T1000 (cell line): ENCODE data around the gene SZT2.

Experiments
- DNase-seq: peaks from one replicate; lab custom pipeline; 2025; ENCODE audit warnings: mixed read lengths; lab: John Stamatoyannopoulos, UW

The SZT2 gene

DNA sequence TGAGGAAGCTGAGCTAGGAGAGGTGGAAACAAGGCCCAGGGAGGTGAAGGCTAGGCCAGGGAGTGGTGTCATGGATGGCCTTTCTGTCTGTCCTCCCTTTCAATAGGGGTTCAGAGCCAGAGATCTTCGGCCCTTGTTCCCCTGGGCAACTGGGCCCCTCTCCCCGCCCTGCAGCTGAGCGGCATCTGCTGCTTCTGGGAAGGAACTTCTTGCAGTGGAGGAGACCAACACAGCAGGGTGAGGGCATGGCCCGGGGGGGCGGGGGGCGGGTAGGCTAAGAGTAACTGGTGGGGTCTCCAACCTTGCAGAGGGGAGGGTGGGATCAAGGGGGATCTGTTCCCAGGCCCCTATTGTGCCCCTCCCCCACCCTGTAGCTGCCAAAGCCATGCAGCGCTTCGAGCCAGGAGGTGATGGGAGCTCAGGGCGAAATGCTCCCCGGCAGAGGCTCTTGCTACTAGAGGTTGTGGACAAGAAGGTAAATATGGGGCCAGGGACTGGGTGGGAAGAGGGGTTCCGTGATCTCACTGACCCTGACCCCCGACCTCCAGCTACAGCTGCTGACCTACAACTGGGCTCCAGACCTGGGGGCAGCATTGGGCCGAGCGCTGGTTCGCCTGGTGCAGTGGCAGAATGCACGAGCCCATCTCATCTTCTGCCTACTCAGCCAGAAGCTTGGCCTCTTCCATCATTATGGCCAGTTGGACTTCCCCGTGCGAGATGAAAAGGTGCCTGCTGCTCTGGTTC is 52.4 kb downstream of the SZT2 start:
- DNase-seq: no peak

- DNase-seq: no peak
These were observed 53.1 kb downstream of the SZT2 start for GRCh38 chr1:43442756-43443155.

- no peak for DNase-seq
These were observed 53.7 kb downstream of the SZT2 start for GRCh38 chr1:43443197-43443946.

- DNase-seq: no peak
These were observed 54.6 kb downstream of the SZT2 start for GRCh38 chr1:43444151-43444828.

GRCh38 chr1:43444836-43445235 is 55.1 kb downstream of the SZT2 start:
- DNase-seq: no peak

DNA sequence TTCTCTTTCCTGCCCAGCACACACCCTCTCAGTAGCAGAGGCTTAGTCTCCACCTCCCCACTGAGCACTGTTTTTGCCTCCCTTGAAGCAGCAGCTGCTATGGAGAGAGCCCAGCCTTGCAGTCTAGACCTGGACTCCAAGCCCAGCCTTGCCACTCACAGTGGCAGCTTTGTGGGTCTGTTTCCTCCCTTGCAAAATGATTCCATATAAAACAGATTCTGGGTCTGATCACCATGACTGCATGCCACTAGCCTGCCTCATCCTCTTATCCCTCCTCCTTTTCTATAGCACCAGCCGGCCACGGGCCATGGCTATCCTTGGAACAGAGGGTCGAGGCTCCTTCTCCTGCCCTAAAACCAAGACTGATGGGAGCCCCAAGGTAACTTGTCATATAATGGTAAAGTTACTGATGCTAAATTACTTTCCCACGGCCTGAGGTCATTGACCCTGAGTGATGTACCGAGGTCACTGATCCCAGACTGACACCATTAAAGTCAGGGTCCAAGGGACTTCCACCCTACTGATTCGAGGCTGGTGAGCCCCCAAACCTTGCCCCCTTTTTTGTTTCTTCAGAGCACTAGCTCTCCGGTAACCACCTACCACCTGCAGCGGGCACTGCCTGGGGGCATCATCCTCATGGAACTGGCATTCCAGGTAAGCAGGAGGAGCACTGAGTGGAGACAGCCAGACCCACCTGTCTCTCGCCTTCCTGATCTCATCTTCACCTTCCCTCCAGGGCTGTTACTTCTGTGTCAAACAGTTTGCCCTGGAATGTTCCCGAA is 56.1 kb downstream of the SZT2 start:
- no peak for DNase-seq

DNA sequence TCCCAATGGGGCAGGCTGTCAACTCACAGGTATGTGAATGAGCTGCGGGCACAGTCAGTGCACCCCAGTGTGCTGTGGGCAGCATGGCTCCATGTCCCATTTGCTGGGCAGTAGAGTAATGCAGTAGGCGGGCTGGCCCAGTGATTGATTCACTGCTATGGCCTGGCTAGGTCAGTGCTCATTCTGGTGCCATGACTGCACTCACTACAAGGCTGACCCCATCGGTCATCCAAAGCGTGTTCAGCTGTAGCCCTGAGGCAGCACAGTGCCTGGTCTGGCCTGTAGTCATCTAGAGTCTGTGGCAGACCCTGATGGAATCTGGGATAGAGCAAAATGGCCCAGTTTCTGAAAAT is 56.7 kb downstream of the SZT2 start:
- DNase-seq: no peak

DNA sequence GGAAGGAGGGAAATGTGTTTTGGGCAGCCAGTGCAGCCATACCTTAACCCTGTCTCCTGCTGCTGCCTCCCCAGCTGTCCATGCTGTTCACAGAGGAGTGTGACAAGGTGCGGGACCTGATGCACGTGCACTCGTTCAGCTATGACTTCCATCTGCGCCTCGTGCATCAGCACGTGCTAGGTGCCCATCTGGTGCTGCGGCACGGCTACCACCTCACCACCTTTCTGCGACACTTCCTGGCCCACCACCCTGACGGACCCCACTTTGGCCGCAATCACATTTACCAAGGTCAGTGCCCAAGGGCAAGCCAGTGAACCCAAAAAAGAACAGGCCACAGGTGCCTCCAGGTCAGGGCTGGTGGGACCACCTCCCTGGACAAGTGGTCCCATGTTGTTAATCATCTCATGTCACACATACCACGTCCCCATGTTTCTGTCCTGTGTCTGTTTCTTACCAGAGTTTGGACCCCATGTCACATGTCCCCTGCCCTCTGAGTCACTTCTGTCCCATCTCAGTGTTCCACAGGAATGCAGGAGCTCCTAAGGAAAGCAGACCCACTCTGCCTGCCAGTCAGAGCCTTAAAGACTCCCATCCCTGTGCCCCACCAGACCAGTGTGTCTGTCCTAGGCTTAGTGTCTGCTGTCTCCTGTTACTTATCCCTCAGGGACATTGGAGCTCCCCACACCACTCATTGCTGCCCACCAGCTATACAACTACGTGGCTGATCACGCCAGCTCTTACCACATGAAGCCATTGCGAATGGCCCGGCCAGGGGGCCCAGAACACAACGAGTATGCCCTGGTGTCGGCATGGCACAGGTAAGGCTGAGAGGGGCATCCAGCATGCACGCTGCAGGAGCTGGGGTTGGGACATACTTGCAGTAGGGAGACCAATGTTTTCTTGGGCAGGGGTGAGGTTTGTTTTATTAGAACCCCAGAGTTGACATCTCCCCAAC is 57.5 kb downstream of the SZT2 start:
- DNase-seq: no peak

- DNase-seq: no peak
These were observed 58.4 kb downstream of the SZT2 start for GRCh38 chr1:43447891-43448708.

GRCh38 chr1:43448955-43449707 is 59.4 kb downstream of the SZT2 start:
- no peak for DNase-seq

- DNase-seq: no peak
These were observed 60.0 kb downstream of the SZT2 start for GRCh38 chr1:43449708-43450069.

- DNase-seq: no peak
These were observed 60.7 kb downstream of the SZT2 start for GRCh38 chr1:43450251-43450941.

GRCh38 chr1:43451157-43451591 is 61.5 kb downstream of the SZT2 start:
- no peak for DNase-seq

DNA sequence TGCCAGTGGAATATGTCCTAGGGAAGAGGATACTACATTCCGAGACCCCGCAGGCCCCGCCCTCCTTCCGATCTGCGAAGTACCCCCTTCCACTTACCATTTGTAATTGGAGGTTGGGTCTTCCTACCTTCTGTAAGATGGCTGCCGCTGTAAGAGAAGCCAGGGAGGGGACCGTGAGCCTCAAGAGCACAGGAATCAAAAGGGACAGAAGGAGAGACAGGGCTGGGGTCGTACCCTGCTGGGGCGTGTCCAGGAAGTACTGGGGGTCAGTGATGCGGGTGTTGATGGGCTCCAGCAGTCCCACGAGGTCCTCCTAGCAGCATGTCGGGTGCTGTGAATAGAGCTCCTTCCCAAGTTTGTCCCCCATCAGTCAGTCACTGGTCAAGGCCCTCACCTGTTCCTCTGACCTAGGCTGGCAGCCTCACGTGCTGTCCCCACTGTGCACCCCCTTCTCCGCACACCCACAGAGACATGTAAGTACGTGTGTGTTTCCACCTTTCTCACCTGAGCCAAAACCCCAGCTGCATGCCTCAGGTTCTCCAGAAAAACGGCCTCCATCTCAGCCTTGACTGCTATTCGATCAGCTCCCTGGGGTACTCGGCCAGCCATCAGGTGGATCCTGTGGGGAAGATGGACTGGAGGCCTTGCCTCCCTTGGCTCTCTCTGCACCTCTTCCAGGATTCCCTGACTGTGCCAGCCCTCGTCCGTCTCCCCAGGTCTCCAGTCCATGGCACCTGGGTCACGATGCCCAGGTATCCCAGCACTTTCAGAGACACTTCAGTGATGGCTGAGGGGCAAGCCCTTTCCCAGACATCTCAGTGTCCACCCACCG is 62.2 kb downstream of the SZT2 start:
- no peak for DNase-seq

DNA sequence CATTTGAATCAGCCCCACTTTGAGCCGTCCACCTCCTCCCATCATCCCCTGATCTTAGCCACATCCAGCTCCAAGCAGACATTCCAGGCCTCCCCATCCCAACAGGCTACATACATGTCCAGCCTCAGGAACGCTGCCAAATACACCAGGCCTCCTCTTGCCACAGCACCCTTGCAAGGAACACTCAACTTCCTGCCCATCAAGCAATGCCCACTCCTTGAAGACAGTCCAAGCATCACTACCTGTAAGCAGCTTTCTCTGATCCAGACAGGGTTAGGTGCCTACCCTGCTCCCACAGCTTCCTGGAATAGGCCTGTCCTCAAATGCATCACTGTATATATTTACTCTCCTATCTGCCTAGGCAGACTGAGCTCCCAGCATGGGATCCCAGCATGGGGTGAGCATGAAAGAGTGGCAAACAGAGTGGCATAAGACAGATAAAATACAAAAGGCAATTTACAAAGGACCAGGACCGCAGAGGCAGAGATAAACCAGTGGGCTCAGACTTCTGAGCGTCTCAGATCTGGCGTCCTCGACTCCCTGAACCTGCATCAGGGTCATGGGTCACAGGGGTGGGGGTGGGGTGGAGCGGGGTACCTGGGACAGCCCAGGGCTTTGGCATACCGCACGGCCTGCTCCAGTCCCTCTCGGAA is 63.2 kb downstream of the SZT2 start:
- no peak for DNase-seq

- peak; percentile 42 for DNase-seq
These were observed 64.0 kb downstream of the SZT2 start, which contains the start of gene HYI for GRCh38 chr1:43453442-43454269. Gene HYI (minus strand): TSS chr1:43453931. CDS start chr1:43453793, 138 bp downstream.
